ENCODE measurements around the gene ENAM.

The ENAM gene

GRCh38 chr4:70594196-70594595 lies 34.3 kb upstream of the ENAM start:
- no peak overlapping the region for H3K4me3 ChIP-seq (ENCODE audit: low read depth, low read length, poor library complexity, severe bottlenecking)
- H3F3A ChIP-seq (ENCODE audit: insufficient read depth, low read length), result no peaks in the 10 kb centered on the region
- H3K36me3 ChIP-seq (ENCODE audit: insufficient read depth, low read length), result no peaks in the 10 kb centered on the region
- no peak overlapping the region for H3K4me2 ChIP-seq (ENCODE audit: low read length)
- H3K27me3 ChIP-seq (ENCODE audit: insufficient read depth, low read length), result no peaks in the 10 kb centered on the region
- H3K27ac ChIP-seq (ENCODE audit: low read depth, low read length, poor library complexity, severe bottlenecking), result no peak overlapping the region
- H2AFZ ChIP-seq (ENCODE audit: low read length), result no peak overlapping the region
- no peaks in the 10 kb centered on the region for H3K9me2 ChIP-seq (ENCODE audit: low read depth, low read length)
- TF ChIP-seq EZH2 (IDR thresholded peaks at IDR 0.05; ENCODE audit: borderline replicate concordance, low read length) (no peak), CTCF (IDR thresholded peaks at IDR 0.05; ENCODE audit: low read length) (no peak)
- H4K20me1 ChIP-seq (ENCODE audit: insufficient read depth, low read length), result no peaks in the 10 kb centered on the region
- H3K79me2 ChIP-seq (ENCODE audit: insufficient read depth, low read length), result no peaks in the 10 kb centered on the region
- H3K9me3 ChIP-seq (ENCODE audit: low read length), result no peaks in the 10 kb centered on the region
- no peak overlapping the region for H3K9ac ChIP-seq (ENCODE audit: low read length)
- peaks cover 3% of the 10 kb centered on the region for H3K4me1 ChIP-seq (ENCODE audit: insufficient read depth, low read length, severe bottlenecking)

- no peaks in the 10 kb centered on the region for H3F3A ChIP-seq (ENCODE audit: insufficient read depth, low read length)
- no peaks in the 10 kb centered on the region for H4K20me1 ChIP-seq (ENCODE audit: insufficient read depth, low read length)
- H3K27ac ChIP-seq (ENCODE audit: low read depth, low read length, poor library complexity, severe bottlenecking), result no peak overlapping the region
- no peak overlapping the region for H3K4me3 ChIP-seq (ENCODE audit: low read depth, low read length, poor library complexity, severe bottlenecking)
- no peaks in the 10 kb centered on the region for H3K79me2 ChIP-seq (ENCODE audit: insufficient read depth, low read length)
- H3K9me3 ChIP-seq (ENCODE audit: low read length), result no peaks in the 10 kb centered on the region
- H2AFZ ChIP-seq (ENCODE audit: low read length), result no peak overlapping the region
- TF ChIP-seq EZH2 (IDR thresholded peaks at IDR 0.05; ENCODE audit: borderline replicate concordance, low read length), result no peak
- no peak for TF ChIP-seq CTCF (IDR thresholded peaks at IDR 0.05; ENCODE audit: low read length)
- H3K4me2 ChIP-seq (ENCODE audit: low read length), result no peak overlapping the region
- H3K27me3 ChIP-seq (ENCODE audit: insufficient read depth, low read length), result no peaks in the 10 kb centered on the region
- no peak overlapping the region for H3K9ac ChIP-seq (ENCODE audit: low read length)
- peaks cover 6% of the 10 kb centered on the region for H3K4me1 ChIP-seq (ENCODE audit: insufficient read depth, low read length, severe bottlenecking)
- no peaks in the 10 kb centered on the region for H3K9me2 ChIP-seq (ENCODE audit: low read depth, low read length)
- no peaks in the 10 kb centered on the region for H3K36me3 ChIP-seq (ENCODE audit: insufficient read depth, low read length)
Measured at GRCh38 chr4:70600305-70600704, 28.2 kb upstream of the ENAM start.

GRCh38 chr4:70600977-70601376 lies 27.6 kb upstream of the ENAM start:
- Histone ChIP-seq H3K9me3 (ENCODE audit: low read length) (no peaks in the 10 kb centered on the region), H3K9ac (ENCODE audit: low read length) (no peak overlapping the region), H3K4me2 (ENCODE audit: low read length) (no peak overlapping the region), H2AFZ (ENCODE audit: low read length) (no peak overlapping the region), H3K4me3 (ENCODE audit: low read depth, low read length, poor library complexity, severe bottlenecking) (no peak overlapping the region), H3K27me3 (ENCODE audit: insufficient read depth, low read length) (no peaks in the 10 kb centered on the region), H3F3A (ENCODE audit: insufficient read depth, low read length) (no peaks in the 10 kb centered on the region), H3K36me3 (ENCODE audit: insufficient read depth, low read length) (no peaks in the 10 kb centered on the region), H3K27ac (ENCODE audit: low read depth, low read length, poor library complexity, severe bottlenecking) (no peak overlapping the region), H3K4me1 (ENCODE audit: insufficient read depth, low read length, severe bottlenecking) (peaks cover 6% of the 10 kb centered on the region), H3K79me2 (ENCODE audit: insufficient read depth, low read length) (no peaks in the 10 kb centered on the region), H4K20me1 (ENCODE audit: insufficient read depth, low read length) (no peaks in the 10 kb centered on the region), H3K9me2 (ENCODE audit: low read depth, low read length) (no peaks in the 10 kb centered on the region)
- TF ChIP-seq EZH2 (IDR thresholded peaks at IDR 0.05; ENCODE audit: borderline replicate concordance, low read length) (no peak), CTCF (IDR thresholded peaks at IDR 0.05; ENCODE audit: low read length) (no peak)

All from OCI-LY1 (cell line).